Stomach (tissue), 9 donors: ENCODE data around the gene TENM3. TPM values are rescaled to one million over a fixed set of nuclear protein-coding genes. Genes with fewer than 3 reads are reported as not detected.

ENCODE experiments used
- DNase-seq, 2 donors: peaks; one replicate each; pipeline versions ENCODE4 v3.0.0 to v3.0.0-alpha.2; 2013 to 2019
- H3K27ac ChIP-seq, 5 donors: fragments of 200-600 bp in 4 of 5; sonication (generic) in 4 of 5; one replicate each; pipeline ENCODE4 v1.5.1; 2013 to 2019; ENCODE audit warnings: mild to moderate bottlenecking in 1 of 5, moderate library complexity in 1 of 5
- H3K27me3 ChIP-seq, 3 donors: fragments of 200-600 bp; sonication (generic); one replicate each; pipeline ENCODE4 v1.5.1; 2017 to 2019; ENCODE audit warnings: mixed run types in 1 of 3
- H3K36me3 ChIP-seq, 4 donors: fragments of 200-600 bp; sonication (generic); 1 replicate in 3 of 4; 2 replicates in 1 of 4; pipeline ENCODE4 v1.5.1; 2016 to 2019
- H3K4me1 ChIP-seq, 4 donors: fragments of 200-600 bp; sonication (generic); one replicate each; pipeline ENCODE4 v1.5.1; 2016 to 2019
- H3K4me3 ChIP-seq, 4 donors: fragments of 200-600 bp; sonication (generic) in 3 of 4; one replicate each; pipeline ENCODE4 v1.5.1; 2016 to 2019; ENCODE audit warnings: mild to moderate bottlenecking in 1 of 4
- H3K9me3 ChIP-seq, 4 donors: fragments of 200-600 bp; sonication (generic); one replicate each; pipeline ENCODE4 v1.5.1; 2016 to 2019
- EP300 ChIP-seq: sonication (generic); formaldehyde crosslinking; IDR thresholded peaks from one replicate; pipeline ENCODE4 v1.6.1; 2017; ENCODE audit warnings: antibody characterized with exemption
- POLR2A ChIP-seq, 4 donors: fragments of 450-650 bp; IDR thresholded peaks; one replicate each; pipeline ENCODE4 v1.6.1; 2016; ENCODE audit warnings: antibody characterized with exemption in 4 of 4, control low read depth in 2 of 4, mild to moderate bottlenecking in 1 of 4, moderate library complexity in 1 of 4
- POLR2AphosphoS5 ChIP-seq, 3 donors: sonication (generic); formaldehyde crosslinking; IDR thresholded peaks; one replicate each; pipeline ENCODE4 v1.6.1; 2016; ENCODE audit warnings: antibody characterized with exemption in 3 of 3
- WGBS, 5 donors: extraction: QIAGEN DNeasy Blood & Tissue Kit in 3 of 5; methylation state at CpG; one replicate each; pipeline versions ENCODE4 v1.1.5 to v1.1.7; 2013 to 2018; 5-methylcytosine and 5-hydroxymethylcytosine counted together
- intact Hi-C: fragments of 100-400 bp; cut with DNase I; formaldehyde crosslinking; loops from one replicate; pipeline ENCODE4 v1.15.1; 2023; ENCODE audit warnings: low total_unique reads
- polyA plus RNA-seq, 3 donors: library from polyadenylated mRNA; stranded (reverse); fragments of 200-250 nt; gene quantifications; one replicate each; pipeline ENCODE4 v1.2.3, GENCODE V29; 2013
- total RNA-seq, 5 donors: library from RNA; depleted of rRNA; stranded (reverse); fragments of >200 nt; gene quantifications; one replicate each; pipeline versions ENCODE4 v1.1.0 to v1.2.3, GENCODE V29; 2014 to 2016
- TF ChIP-seq, protein P1 (sequence below), 7 experiments: fragments of 450-650 bp in 4 of 7; fragments of 200-600 bp in 3 of 7; sonication (generic) in 3 of 7; IDR thresholded peaks; one replicate each; pipeline ENCODE4 v1.5.1; 2016 to 2019; ENCODE audit warnings: antibody characterized with exemption in 7 of 7, control low read depth in 2 of 7, mild to moderate bottlenecking in 1 of 7
- donor health status: healthy with polysubstance abuse.
- donor health status: Bipolar disorder and iron deficiency.
- donor health status: healthy.

The TENM3 gene
- total and polyA plus RNA-seq, 8 donors = under 0.01 to 8.3 (median 0.44) TPM

DNA sequence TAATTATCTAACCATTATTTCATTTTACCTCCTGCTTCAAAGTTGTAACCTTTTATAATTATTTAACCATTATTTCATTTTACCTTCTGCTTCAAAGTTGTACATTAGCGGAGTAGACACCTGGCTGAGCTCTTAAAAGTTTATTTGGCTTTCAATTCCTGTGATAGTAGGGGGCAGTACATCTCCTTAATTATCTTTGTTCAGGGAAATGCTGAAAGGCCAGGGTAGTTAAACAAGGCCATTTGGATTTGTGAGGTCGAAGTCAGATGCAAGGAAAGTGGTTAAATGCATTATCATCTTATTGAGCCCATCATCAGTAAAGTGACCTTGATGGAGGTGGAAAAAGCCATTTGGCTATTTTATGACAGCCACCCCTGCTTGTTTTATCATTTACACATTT, 210.6 kb downstream of the TENM3 start:
- Histone ChIP-seq H3K36me3 (no peaks in the 10 kb centered on the region), H3K27me3 (peaks cover 0 to 65% (median 42%) of the 10 kb centered on the region in 3 donors), H3K4me1 (peaks cover 8 to 14% (median 10%) of the 10 kb centered on the region in 4 donors), H3K4me3 (no peak overlapping the region), H3K27ac (no peak overlapping the region), H3K9me3 (no peaks in the 10 kb centered on the region)
- 61 to 87% (median 82%) methylated on average over 2 of the region's 2 CpGs for WGBS, 5 donors
- DNase-seq = no peak
- TF ChIP-seq POLR2A (IDR thresholded peaks at IDR 0.05) (no peak), POLR2AphosphoS5 (IDR thresholded peaks at IDR 0.05) (no peak), EP300 (no peak)
- TF ChIP-seq, protein P1, sequence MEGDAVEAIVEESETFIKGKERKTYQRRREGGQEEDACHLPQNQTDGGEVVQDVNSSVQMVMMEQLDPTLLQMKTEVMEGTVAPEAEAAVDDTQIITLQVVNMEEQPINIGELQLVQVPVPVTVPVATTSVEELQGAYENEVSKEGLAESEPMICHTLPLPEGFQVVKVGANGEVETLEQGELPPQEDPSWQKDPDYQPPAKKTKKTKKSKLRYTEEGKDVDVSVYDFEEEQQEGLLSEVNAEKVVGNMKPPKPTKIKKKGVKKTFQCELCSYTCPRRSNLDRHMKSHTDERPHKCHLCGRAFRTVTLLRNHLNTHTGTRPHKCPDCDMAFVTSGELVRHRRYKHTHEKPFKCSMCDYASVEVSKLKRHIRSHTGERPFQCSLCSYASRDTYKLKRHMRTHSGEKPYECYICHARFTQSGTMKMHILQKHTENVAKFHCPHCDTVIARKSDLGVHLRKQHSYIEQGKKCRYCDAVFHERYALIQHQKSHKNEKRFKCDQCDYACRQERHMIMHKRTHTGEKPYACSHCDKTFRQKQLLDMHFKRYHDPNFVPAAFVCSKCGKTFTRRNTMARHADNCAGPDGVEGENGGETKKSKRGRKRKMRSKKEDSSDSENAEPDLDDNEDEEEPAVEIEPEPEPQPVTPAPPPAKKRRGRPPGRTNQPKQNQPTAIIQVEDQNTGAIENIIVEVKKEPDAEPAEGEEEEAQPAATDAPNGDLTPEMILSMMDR (IDR thresholded peaks at IDR 0.05) = no peak
- intact Hi-C loops = no loop called here

DNA sequence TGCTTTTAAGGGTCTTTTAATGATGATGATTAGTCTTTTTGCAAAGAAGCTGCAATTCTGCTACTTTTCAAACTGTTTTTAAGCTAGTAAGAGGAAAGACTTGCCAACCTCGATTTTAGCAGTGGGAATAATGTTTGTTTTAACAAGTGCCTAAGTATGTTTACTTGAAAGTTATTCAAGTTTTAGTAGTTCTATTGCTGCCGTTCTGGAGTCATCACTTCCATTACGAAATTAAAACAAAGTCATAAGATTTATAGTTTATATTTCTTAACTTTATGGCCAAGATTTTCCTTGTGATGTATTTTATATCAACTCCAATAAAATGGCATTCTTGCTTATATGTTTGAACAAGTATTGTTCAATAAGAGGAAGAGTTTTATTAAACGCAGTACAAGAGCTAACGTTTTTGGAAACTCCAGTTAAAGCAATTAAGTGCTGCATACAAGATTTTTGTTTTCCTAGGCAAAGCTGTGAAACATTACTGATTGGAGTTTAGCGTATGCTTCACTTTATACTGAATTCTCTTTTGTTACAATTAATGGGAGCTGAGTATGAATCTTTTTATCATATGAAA, 211.3 kb downstream of the TENM3 start:
- no peak for DNase-seq
- Histone ChIP-seq H3K9me3 (no peaks in the 10 kb centered on the region), H3K4me3 (no peak overlapping the region), H3K27ac (no peak overlapping the region), H3K27me3 (peaks cover 0 to 58% (median 36%) of the 10 kb centered on the region in 3 donors), H3K36me3 (no peaks in the 10 kb centered on the region), H3K4me1 (peaks cover 4 to 9% (median 5%) of the 10 kb centered on the region in 4 donors)
- 41 to 56% (median 51%) methylated on average over 6 of the region's 6 CpGs for WGBS, 5 donors
- no peak for TF ChIP-seq POLR2AphosphoS5 (IDR thresholded peaks at IDR 0.05)
- intact Hi-C loops = no loop called here

DNA sequence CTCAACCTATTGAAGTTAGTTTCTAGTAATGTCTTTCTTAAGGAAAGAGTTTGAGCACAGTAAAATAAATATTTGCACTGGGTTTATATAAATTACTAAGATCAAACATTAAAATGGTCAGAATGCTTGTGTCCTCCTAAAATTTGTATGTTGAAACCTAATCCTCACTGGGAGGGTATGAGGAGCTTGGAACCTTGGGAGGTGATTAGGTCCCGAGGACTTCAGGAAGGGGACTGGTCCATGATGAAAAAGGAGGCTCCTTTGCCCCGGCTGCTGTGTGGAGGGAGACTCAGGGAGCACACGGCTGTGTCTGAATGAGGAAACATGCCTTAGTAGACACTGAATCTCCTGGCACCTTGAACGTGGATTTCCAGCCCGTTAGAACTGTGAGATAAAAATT, 221.9 kb downstream of the TENM3 start:
- H3K27me3 ChIP-seq = peaks cover 0 to 6% (median 0%) of the 10 kb centered on the region in 3 donors
- no peaks in the 10 kb centered on the region for H3K9me3 ChIP-seq
- TF ChIP-seq, protein P1 (IDR thresholded peaks at IDR 0.05) = no peak
- TF ChIP-seq POLR2AphosphoS5 (IDR thresholded peaks at IDR 0.05) (no peak), EP300 (no peak), POLR2A (IDR thresholded peaks at IDR 0.05) (no peak)
- no peaks in the 10 kb centered on the region for H3K36me3 ChIP-seq
- H3K27ac ChIP-seq = no peak overlapping the region
- DNase-seq = no peak
- H3K4me3 ChIP-seq = no peak overlapping the region
- intact Hi-C loops = no loop called here
- H3K4me1 ChIP-seq = no peaks in the 10 kb centered on the region
- 35 to 48% (median 37%) methylated on average over 5 of the region's 5 CpGs for WGBS, 5 donors

DNA sequence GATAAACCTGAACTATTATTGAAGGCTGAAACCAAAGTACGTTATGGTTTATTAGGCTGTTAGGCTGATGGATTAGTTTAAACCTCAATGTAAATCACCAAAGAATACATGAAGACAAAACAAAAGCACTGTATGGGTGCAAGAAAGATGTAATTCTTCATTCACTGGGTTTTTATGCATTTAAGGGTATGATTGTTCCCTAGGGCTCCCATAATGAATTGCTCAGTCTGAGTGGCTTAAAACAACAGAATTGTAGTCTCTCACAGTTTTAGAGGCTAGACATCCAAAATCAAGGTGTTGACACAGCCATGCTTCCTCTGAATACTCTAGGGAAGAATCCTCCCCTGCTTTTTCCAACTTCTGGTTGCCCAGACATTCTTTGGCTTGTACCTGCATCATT, 222.8 kb downstream of the TENM3 start:
- intact Hi-C loops = no loop called here
- DNase-seq = no peak
- H3K27me3 ChIP-seq = peaks cover 0 to 6% (median 0%) of the 10 kb centered on the region in 3 donors
- H3K27ac ChIP-seq = no peak overlapping the region
- no peaks in the 10 kb centered on the region for H3K36me3 ChIP-seq
- 33 to 67% (median 51%) methylated on average over 1 of the region's 1 CpG for WGBS, 5 donors
- TF ChIP-seq, protein P1 (IDR thresholded peaks at IDR 0.05) = no peak
- TF ChIP-seq POLR2A (IDR thresholded peaks at IDR 0.05) = no peak
- TF ChIP-seq EP300 = no peak
- no peak for TF ChIP-seq POLR2AphosphoS5 (IDR thresholded peaks at IDR 0.05)
- H3K4me1 ChIP-seq = no peaks in the 10 kb centered on the region
- no peaks in the 10 kb centered on the region for H3K9me3 ChIP-seq
- H3K4me3 ChIP-seq = no peak overlapping the region

DNA sequence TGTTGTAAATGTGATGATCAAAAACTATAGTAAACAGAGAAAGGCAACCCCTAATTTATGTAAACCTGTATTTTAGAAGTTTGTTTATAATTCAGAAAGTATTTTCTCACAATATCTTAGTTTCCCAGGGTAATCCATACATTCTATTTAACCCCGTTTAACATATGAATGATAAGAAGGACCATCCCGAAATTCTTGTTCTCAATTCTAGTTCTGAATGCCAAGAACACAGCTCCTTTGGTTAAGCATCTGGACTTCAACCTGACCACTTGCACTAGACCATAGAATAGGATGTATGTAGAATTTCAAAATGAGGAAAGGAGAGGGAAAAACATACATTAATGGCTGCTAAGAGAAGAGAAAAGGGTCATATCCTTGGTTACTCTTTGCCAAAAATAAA, 227.0 kb downstream of the TENM3 start:
- Histone ChIP-seq H3K27ac (no peak overlapping the region), H3K4me3 (no peak overlapping the region), H3K27me3 (peaks cover 0 to 6% (median 0%) of the 10 kb centered on the region in 3 donors), H3K4me1 (no peaks in the 10 kb centered on the region), H3K36me3 (no peaks in the 10 kb centered on the region), H3K9me3 (peaks cover 0 to 6% (median 2%) of the 10 kb centered on the region in 4 donors)
- WGBS, 5 donors = 70 to 76% (median 73%) methylated on average over 2 of the region's 2 CpGs
- TF ChIP-seq POLR2A (IDR thresholded peaks at IDR 0.05) (no peak), POLR2AphosphoS5 (IDR thresholded peaks at IDR 0.05) (no peak), EP300 (no peak)
- TF ChIP-seq, protein P1 (IDR thresholded peaks at IDR 0.05) = no peak
- intact Hi-C loops = no loop called here
- DNase-seq = no peak
